Activated T-helper 2 cell treated with anti-CD3 and anti-CD28 coated beads, Interferon-gamma antibody, Interleukin-2, Interleukin-4, amounts not matched to agents 10 μg/mL and 5 μg/mL and 100 μg/mL, durations not matched to agents 14 hours and 24 hours and 36 hours (primary cell): ENCODE results near the gene ELOF1. TPM values are rescaled to one million over a fixed set of nuclear protein-coding genes. Genes with fewer than 3 reads are reported as not detected.
"Not testable (repeated sequence)": the region's sequence is repeated elsewhere in the genome, so short reads cannot be mapped to it uniquely, and the experiment has no call there.

Experiments
- DNase-seq: peaks from one replicate; pipeline ENCODE4 v3.0.0; 2021; ENCODE audit warnings: low spot score
- H3K27ac Mint-ChIP-seq: one replicate; pipeline ENCODE4 v1.8.0; 2021; ENCODE audit warnings: mixed read lengths
- H3K27me3 Mint-ChIP-seq: one replicate; pipeline ENCODE4 v1.8.0; 2021; ENCODE audit warnings: low read depth, mixed read lengths
- H3K36me3 Mint-ChIP-seq: one replicate; pipeline ENCODE4 v1.8.0; 2021; ENCODE audit warnings: low read depth, mixed read lengths
- H3K4me1 Mint-ChIP-seq: one replicate; pipeline ENCODE4 v1.8.0; 2021; ENCODE audit warnings: low read depth, mixed read lengths
- H3K4me3 Mint-ChIP-seq: one replicate; pipeline ENCODE4 v1.8.0; 2021; ENCODE audit warnings: low read depth, mild to moderate bottlenecking, moderate library complexity, mixed read lengths
- H3K9me3 Mint-ChIP-seq: one replicate; pipeline ENCODE4 v1.8.0; 2021; ENCODE audit warnings: mixed read lengths
- intact Hi-C: fragments of 100-400 bp; cut with micrococcal nuclease; formaldehyde crosslinking; loops from one replicate; pipeline ENCODE4 v1.15.1; 2023
- total RNA-seq: library from RNA; stranded (reverse); gene quantifications from 2 replicates; pipeline ENCODE4 v1.2.3, GENCODE V29; 2022

ELOF1 gene
- 64.1 and 68.3 TPM in 2 replicates for total RNA-seq

DNA sequence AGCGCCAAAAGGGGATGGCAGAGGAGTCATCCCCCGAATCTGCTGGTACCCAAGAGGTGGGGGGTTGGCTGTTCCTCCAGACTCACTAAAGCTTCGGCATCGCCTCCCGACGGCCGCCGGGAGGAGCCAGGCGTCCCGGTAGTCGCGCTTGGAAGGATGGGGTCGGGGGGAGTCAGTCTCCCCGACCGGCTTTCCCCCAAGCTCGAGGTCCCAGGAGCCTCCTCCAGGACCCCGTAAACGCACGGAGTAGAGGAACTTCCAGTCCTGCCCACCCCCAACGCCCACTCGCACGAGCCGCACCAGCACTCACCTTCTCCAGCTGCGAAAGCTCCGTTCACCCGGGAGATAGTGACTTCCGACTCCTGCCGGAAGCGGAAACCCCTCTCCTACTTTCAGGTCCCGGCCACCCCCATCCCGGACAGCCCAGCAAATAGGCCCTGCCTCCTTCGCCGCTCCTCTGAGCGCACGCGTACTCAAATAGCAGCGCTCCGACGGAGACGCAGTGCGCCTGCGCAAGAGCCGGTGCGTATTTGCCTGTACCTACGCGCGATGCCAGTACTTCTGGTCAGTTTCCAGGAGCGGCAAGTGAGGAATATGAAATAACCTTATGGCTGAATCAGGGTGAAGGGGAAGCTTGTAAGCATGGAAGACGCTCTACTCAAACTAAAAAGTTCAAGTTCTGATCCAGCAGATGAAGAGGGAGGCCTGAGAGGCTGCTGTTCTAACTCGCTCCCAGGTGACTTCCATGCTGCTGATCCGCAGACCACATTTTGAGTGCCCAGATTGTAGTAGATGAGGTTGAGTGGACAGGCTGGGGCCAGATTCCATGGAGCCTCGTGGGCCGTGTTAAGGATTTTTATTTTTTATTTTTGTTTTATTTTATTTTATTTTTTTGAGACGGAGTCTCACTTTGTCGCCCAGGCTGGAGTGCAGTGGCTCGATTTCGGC is at the start of gene ELOF1:
ELOF1 (minus strand) TSS at position 350 of the 948 bp plus-strand sequence. CDS start 4,883 bp downstream, outside the sequence.
- H3K4me3 Mint-ChIP-seq: peak within 1 kb of the TSS; percentile 86
- intact Hi-C loops: loop anchor here (1.0 kb wide), 1 partner anchor 38 kb away; the partner anchor contains the start of gene ZNF627
- H3K9me3 Mint-ChIP-seq: no peaks in the 10 kb centered on the region
- H3K4me1 Mint-ChIP-seq: peaks cover 38% of the 10 kb centered on the region
- DNase-seq: peak; percentile 96
- H3K27ac Mint-ChIP-seq: peak within 1 kb of the TSS; percentile 89
- no peaks in the 10 kb centered on the region for H3K27me3 Mint-ChIP-seq
- H3K36me3 Mint-ChIP-seq: peaks cover 15% of the 10 kb centered on the region

DNA sequence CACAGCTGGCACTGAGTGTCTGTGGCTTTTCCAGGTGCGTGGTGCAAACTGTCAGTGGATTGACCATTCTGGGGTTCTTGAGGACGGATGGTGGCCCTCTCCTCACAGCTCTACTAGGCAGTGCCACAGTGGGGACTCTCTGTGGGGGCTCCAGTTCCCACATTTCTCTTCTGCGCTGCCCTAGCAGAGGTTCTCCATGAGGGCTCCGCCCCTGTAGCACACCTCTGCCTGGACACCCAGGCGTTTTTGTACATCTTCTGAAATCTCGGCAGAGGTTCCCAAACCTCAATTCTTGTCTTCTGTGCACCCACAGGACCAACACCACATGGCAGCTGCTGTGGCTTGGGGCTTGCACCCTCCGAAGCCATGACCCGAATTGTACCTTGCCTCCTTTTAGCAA is 47.5 kb upstream of the ELOF1 start:
- Mint-ChIP-seq H3K27me3 (no peaks in the 10 kb centered on the region), H3K27ac (no peak overlapping the region), H3K4me1 (no peaks in the 10 kb centered on the region), H3K9me3 (peaks cover 58% of the 10 kb centered on the region), H3K4me3 (no peak overlapping the region), H3K36me3 (peaks cover 88% of the 10 kb centered on the region)
- intact Hi-C loops: no loop called here
- DNase-seq: no peak

DNA sequence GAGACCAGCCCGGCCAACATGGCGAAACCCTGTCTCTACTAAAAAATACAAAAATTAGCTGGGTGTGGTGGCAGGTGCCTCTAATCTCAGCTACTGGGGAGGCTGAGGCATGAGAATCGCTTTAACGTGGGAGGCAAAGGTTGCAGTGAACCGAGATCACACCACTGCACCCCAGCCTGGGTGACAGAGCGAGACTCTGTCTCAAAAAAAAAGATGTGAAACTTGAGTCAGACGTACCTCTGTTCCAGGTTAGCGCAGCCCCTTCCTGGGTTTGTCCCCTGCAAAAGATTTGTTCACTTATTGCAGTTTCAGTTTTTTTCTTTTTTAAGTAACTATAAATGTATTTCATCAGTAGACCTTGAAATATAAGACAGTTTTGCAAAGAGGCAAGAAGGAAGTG is 40.7 kb upstream of the ELOF1 start:
- Mint-ChIP-seq H3K9me3 (peaks cover 24% of the 10 kb centered on the region), H3K36me3 (peaks cover 62% of the 10 kb centered on the region)
- H3K27me3 Mint-ChIP-seq, H3K4me3 Mint-ChIP-seq, DNase-seq, H3K27ac Mint-ChIP-seq, intact Hi-C loops, H3K4me1 Mint-ChIP-seq: not testable (repeated sequence)

DNA sequence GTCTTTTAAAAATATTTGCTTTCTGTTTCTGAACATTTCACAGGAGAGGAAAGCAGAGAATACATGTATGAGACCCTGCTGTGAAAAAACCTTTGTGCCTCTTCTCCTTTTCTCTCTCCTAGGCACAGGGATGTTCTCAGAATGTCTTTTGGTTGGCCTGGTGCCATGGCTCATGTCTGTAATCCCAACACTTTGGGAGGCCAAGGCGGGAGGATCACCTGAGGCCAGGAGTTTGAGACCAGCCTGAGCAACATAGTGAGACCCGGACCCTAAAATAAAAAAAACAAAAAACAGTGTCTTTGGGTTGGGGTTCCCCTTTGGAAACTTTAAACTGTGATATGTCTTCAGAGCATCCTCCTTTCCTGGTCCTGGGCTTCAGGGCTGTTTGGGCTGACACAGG is 39.7 kb upstream of the ELOF1 start:
- Mint-ChIP-seq H3K27me3 (no peaks in the 10 kb centered on the region), H3K4me3 (peak overlapping the region; percentile 69), H3K4me1 (peaks cover 8% of the 10 kb centered on the region), H3K27ac (peak overlapping the region; percentile 55), H3K36me3 (peaks cover 52% of the 10 kb centered on the region), H3K9me3 (peaks cover 18% of the 10 kb centered on the region)
- intact Hi-C loops: no loop called here
- no peak for DNase-seq

DNA sequence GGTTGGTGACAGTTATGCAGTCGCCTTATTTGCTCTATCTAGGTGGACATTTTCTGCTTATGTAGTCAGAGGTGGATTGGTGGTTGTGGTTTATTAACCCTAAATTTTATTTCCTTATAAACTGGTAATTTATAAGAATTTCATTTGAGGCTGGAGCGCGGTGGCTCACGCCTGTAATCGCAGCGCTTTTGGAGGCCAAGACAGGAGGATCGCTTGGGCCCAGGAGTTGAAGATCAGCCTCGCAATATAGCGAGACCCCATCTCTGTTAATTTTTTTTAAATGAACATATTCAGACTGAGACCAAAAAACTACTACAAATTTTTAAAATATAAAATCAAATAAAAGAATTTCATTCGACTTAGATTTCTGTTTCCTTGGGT is 39.1 kb upstream of the ELOF1 start:
- H3K36me3 Mint-ChIP-seq: peaks cover 46% of the 10 kb centered on the region
- H3K27me3 Mint-ChIP-seq: no peaks in the 10 kb centered on the region
- intact Hi-C loops: no loop called here
- H3K4me3 Mint-ChIP-seq: peak overlapping the region; percentile 94
- peaks cover 14% of the 10 kb centered on the region for H3K9me3 Mint-ChIP-seq
- H3K27ac Mint-ChIP-seq: peak overlapping the region; percentile 78
- DNase-seq: no peak
- peaks cover 8% of the 10 kb centered on the region for H3K4me1 Mint-ChIP-seq

DNA sequence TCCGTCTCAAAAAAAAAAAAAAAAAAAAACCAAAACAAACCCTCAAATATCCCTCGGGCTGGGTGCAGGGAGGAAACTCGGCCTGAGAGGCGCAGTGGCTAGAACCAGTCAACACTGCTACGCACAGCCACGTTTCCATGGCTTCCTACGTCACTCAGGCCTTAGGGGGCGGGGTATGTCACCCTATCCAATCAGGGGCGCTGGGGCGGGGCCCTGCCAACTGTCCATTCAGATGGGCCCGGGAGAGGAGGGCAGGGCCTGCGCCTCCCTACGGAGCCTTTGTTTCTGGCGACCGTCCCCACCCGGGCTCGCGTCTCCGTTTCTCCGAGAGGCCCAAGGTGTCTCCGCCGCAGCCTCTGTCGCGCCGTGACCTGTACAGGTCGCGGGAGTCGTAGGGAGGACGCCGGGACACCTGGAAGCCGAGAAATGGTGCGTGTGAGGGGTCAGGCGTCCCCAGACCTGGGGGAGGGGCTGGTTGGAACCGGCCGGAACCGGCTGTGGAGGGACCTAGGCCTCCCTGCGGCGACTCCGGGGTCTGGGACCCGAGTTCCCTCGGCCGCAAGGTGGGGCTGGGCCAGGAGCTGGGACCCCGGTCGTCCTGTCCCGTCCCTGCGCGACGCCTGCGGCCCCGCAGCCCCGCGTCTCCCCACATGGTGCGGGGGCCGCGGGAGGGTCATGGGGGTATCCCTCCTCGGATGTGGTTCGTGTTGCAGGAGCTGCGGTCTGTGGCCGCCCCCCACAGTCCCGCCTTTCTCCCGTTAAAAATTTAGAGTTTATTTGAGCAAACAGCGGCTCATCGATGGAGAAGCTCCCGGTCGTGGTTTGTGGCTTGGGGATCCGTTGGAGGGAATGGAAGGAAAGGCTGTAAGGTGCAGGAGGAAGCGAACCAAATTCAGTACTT is 38.4 kb upstream of the ELOF1 start, which contains the start of gene ZNF627:
ZNF627 (plus strand) TSS at position 282 of the 901 bp plus-strand sequence; CDS start at position 427, 145 bp downstream.
- Mint-ChIP-seq H3K36me3 (peaks cover 39% of the 10 kb centered on the region), H3K4me3 (peak within 1 kb of the TSS; percentile 94), H3K4me1 (peaks cover 8% of the 10 kb centered on the region), H3K27me3 (no peaks in the 10 kb centered on the region), H3K27ac (peak within 1 kb of the TSS; percentile 85), H3K9me3 (peaks cover 8% of the 10 kb centered on the region)
- intact Hi-C loops: loop anchor here (1.0 kb wide), 1 partner anchor 38 kb away; the partner anchor contains the start of gene ELOF1
- DNase-seq: peak; percentile 97

DNA sequence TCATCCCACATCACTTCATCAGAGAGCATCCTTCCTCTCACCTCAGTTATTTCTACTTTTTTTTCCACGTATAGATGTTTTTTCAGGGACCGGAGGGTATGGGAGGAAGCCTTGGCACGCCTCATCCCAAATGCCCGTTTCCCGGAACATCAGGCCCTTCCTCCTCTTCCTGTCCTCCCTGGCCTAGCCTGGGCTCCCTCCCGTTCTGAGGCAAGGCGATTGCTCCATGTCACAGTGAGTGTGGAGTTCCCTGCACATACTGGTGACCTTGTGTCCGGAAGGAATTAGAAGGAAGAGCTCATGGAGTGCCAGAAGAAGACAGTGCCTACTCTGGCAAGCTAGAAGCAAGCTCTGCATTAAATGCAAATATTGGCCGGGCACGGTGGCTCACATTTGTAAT is 37.1 kb upstream of the ELOF1 start:
- Mint-ChIP-seq H3K4me1 (peaks cover 8% of the 10 kb centered on the region), H3K27me3 (no peaks in the 10 kb centered on the region), H3K27ac (peak overlapping the region; percentile 85), H3K36me3 (peaks cover 29% of the 10 kb centered on the region), H3K4me3 (no peak overlapping the region), H3K9me3 (no peaks in the 10 kb centered on the region)
- DNase-seq: no peak
- intact Hi-C loops: no loop called here

DNA sequence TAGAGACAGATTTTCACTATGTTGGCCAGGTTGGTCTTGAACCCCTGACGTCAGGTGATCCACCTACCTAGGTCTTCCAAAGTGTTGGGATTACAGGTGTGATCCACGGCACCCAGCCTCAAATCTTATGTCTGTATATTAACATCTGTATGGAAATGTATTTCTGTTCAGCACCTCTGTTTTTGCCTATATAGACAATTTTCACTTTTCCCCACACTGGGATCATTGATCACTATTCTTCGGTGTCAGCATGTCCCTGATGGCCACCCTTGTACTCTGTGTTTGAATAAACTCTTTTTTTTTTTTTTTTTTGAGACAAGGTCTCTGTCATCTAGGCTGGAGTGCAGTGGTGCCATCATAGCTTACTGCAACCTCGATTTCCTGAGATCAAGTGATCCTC is 35.1 kb upstream of the ELOF1 start:
- intact Hi-C loops: no loop called here
- H3K4me3 Mint-ChIP-seq: no peak overlapping the region
- peaks cover 8% of the 10 kb centered on the region for H3K4me1 Mint-ChIP-seq
- DNase-seq: no peak
- no peak overlapping the region for H3K27ac Mint-ChIP-seq
- H3K36me3 Mint-ChIP-seq: peaks cover 10% of the 10 kb centered on the region
- H3K27me3 Mint-ChIP-seq: no peaks in the 10 kb centered on the region
- H3K9me3 Mint-ChIP-seq: no peaks in the 10 kb centered on the region

DNA sequence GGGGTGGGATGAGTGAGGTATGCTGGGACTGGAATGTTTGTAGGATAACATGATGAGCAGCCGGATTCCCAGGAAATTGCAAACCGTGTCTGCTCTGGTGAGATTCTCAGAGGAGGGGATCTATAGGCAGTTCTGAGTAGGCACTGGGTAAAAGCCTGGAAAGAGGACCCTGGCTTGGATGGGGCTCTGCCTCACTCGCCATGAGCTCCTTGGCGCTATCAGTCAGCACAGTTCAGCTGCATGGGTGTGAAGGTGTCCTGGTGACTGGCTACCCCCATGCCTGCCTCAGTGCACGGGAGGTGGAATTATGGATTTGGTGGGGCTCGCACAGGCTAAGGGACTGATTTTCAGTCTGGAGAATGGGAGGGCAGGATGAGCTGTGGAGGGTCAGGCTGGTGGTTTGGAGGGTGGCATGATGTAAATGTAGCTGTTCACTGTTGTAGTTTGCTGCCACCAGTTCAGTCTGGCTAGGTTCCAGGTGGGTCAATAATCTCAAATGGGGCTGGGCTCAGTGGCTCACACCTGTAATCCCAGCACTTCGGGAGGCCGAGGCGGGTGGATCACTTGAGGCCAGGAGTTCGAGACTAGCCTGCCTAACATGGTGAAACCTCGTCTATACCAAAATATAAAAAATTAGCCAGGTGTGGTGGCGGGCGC is 29.1 kb upstream of the ELOF1 start:
- Mint-ChIP-seq H3K27ac (no peak overlapping the region), H3K4me3 (no peak overlapping the region), H3K4me1 (peaks cover 9% of the 10 kb centered on the region), H3K36me3 (no peaks in the 10 kb centered on the region), H3K9me3 (no peaks in the 10 kb centered on the region), H3K27me3 (no peaks in the 10 kb centered on the region)
- intact Hi-C loops: loop anchor here (1.0 to 5.0 kb wide), 3 partner anchors 28 to 81 kb away; partner anchors contain the start of gene ZNF653
- no peak for DNase-seq

DNA sequence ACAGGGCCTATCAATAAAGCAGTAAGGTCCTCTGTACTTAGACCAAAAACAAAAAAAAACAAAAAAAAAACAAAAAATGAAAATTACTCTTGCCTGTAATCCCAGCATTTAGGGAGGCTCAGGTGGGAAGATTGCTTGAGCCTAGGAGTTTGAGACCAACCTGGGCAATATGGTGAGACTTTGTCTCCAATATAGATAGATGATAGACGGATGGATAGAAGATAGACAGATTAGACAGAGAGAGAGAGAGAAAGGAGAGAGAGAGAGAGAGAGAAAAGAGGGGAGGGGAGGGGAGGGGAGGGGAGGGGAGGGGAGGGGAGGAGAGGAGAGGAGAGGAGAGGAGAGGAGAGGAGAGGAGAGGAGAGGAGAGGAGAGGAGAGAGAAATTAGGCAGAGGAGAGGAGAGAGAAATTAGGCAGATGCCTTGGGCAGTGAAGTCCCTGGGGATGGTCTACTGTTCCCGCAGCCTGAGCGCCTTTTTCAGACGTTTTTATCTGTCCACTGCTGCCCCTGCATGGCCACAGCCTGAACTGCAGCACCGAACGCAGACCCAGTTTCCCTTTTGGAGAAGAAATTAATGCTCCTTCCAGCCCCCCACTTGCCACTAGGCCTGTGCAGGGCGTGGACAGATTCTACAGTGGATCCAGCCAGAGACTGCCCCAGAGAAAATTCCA is 28.4 kb upstream of the ELOF1 start:
- intact Hi-C loops: loop anchor here (1.0 to 5.0 kb wide), 3 partner anchors 27 to 80 kb away; partner anchors contain the start of gene ZNF653
- H3K36me3 Mint-ChIP-seq: no peaks in the 10 kb centered on the region
- H3K4me1 Mint-ChIP-seq: peaks cover 9% of the 10 kb centered on the region
- H3K4me3 Mint-ChIP-seq: no peak overlapping the region
- no peaks in the 10 kb centered on the region for H3K27me3 Mint-ChIP-seq
- peak overlapping the region; percentile 63 for H3K27ac Mint-ChIP-seq
- peak; percentile 75 for DNase-seq
- H3K9me3 Mint-ChIP-seq: no peaks in the 10 kb centered on the region

DNA sequence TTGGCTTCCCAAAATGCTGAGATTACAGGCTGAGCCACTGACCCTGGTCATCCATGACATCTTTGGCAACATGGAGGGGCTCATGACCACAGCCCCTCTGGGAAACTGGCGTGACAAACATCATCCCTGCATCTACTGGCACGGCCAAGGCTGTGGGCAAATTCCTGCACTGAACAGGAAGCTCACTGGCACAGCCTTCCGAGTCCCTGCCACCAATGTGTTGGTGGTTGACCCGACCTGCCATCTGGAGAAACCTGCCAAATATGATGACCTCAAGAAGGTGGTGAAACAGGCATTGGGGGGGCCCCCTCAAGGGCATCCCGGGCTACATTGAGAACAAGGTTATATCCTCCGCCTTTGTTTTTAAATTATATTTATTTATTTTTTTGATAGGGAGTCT is 27.3 kb upstream of the ELOF1 start:
- Mint-ChIP-seq H3K4me3 (no peak overlapping the region), H3K27ac (no peak overlapping the region), H3K4me1 (peaks cover 15% of the 10 kb centered on the region), H3K9me3 (no peaks in the 10 kb centered on the region), H3K27me3 (no peaks in the 10 kb centered on the region), H3K36me3 (no peaks in the 10 kb centered on the region)
- intact Hi-C loops: loop anchor here (5.0 kb wide), 1 partner anchor 79 kb away; the partner anchor contains the start of gene ZNF653
- no peak for DNase-seq
